Liver (tissue), 3 donors: ENCODE data around the gene FES.

Source experiments
- GABPA ChIP-seq, 2 donors: IDR thresholded peaks in 1 of 2; conservative IDR thresholded peaks in 1 of 2; 2 replicates each; pipeline ENCODE4 v1.6.1; 2016; ENCODE audit warnings: antibody characterized with exemption in 2 of 2, mild to moderate bottlenecking in 1 of 2, moderate library complexity in 1 of 2
- RAD21 ChIP-seq, 2 donors: IDR thresholded peaks; 2 replicates each; pipeline ENCODE4 v1.6.1; 2016; ENCODE audit warnings: antibody characterized with exemption in 2 of 2, mild to moderate bottlenecking in 2 of 2
- YY1 ChIP-seq: IDR thresholded peaks from 2 replicates; pipeline ENCODE4 v1.6.1; 2016; ENCODE audit warnings: antibody characterized with exemption, mild to moderate bottlenecking
- TF ChIP-seq, protein P1 (sequence below): fragments of 150-350 bp; IDR thresholded peaks from 2 replicates; pipeline ENCODE4 v1.5.1; 2017; ENCODE audit warnings: improper control_type of control experiment, low read depth, low read length; ENCODE audit not compliant: missing input control
- TF ChIP-seq, protein P2 (sequence below): IDR thresholded peaks from 2 replicates; pipeline ENCODE4 v1.6.1; 2016; ENCODE audit warnings: antibody characterized with exemption
- donor health status: healthy.
- donor health status: healthy.

DNA sequence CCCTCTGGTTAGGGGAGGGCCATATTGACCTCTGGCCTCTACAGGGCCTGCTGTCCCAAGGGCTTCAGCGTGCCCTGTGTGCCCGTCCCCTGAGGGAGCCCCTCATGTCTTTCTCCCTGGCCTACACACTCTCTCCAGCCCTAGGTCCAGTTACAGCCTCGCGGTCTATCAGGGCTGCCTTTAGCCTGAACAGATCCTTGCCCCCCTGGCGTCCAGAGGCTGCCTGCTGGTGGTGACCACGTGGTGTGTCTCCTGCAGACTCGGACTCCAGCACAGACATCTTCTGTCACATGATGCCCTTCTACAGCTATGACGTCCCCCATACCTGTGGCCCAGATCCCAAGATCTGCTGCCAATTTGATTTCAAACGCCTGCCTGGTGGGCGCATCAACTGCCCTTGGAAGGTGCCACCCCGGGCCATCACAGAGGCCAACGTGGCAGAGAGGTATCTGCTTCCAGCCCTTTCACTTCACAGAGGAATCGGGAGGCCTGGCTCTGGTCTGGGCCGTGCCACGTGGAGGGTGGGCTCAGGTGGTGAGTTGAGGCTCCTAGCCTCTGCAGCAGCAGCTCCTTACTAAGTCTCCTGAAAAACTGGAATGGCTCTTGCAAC, 22.9 kb downstream of the FES start:
- TF ChIP-seq, protein P1, sequence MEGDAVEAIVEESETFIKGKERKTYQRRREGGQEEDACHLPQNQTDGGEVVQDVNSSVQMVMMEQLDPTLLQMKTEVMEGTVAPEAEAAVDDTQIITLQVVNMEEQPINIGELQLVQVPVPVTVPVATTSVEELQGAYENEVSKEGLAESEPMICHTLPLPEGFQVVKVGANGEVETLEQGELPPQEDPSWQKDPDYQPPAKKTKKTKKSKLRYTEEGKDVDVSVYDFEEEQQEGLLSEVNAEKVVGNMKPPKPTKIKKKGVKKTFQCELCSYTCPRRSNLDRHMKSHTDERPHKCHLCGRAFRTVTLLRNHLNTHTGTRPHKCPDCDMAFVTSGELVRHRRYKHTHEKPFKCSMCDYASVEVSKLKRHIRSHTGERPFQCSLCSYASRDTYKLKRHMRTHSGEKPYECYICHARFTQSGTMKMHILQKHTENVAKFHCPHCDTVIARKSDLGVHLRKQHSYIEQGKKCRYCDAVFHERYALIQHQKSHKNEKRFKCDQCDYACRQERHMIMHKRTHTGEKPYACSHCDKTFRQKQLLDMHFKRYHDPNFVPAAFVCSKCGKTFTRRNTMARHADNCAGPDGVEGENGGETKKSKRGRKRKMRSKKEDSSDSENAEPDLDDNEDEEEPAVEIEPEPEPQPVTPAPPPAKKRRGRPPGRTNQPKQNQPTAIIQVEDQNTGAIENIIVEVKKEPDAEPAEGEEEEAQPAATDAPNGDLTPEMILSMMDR: no peak
- TF ChIP-seq, protein P2, sequence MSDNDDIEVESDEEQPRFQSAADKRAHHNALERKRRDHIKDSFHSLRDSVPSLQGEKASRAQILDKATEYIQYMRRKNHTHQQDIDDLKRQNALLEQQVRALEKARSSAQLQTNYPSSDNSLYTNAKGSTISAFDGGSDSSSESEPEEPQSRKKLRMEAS: no peak
- no peak for TF ChIP-seq GABPA (IDR thresholded peaks at IDR 0.05 in 1 of 2, conservative IDR thresholded peaks at IDR 0.05 in 1 of 2)
- TF ChIP-seq YY1: no peak
- no peak for TF ChIP-seq RAD21 (IDR thresholded peaks at IDR 0.05)
